C4-2B (cell line): ENCODE data around the gene CASK.

Source experiments
- H3K27ac ChIP-seq: fragments of 450-650 bp; 2 replicates; pipeline ENCODE4 v1.5.1; 2017
- CTCF ChIP-seq: fragments of 450-650 bp; conservative IDR thresholded peaks from 2 replicates; pipeline ENCODE4 v1.5.1; 2017; ENCODE audit warnings: mild to moderate bottlenecking
- ZFX ChIP-seq: fragments of 450-650 bp; IDR thresholded peaks from 2 replicates; pipeline ENCODE4 v1.6.1; 2017

The CASK gene

GRCh38 chrX:41600291-41600690, 323.1 kb downstream of the CASK start:
- H3K27ac ChIP-seq = no peak overlapping the region

GRCh38 chrX:41599507-41599906, 323.8 kb downstream of the CASK start:
- no peak overlapping the region for H3K27ac ChIP-seq
- TF ChIP-seq ZFX = no peak
- no peak for TF ChIP-seq CTCF

More at GRCh38 chrX:41600291-41600690, 323.1 kb downstream of the CASK start:
- no peak for TF ChIP-seq ZFX
- TF ChIP-seq CTCF = no peak

- H3K27ac ChIP-seq = no peak overlapping the region
- TF ChIP-seq CTCF (no peak), ZFX (no peak)
Measured at GRCh38 chrX:41596596-41596995, 326.8 kb downstream of the CASK start.

- TF ChIP-seq ZFX (no peak), CTCF (no peak)
- H3K27ac ChIP-seq = no peak overlapping the region
Measured at GRCh38 chrX:41594634-41595033, 328.7 kb downstream of the CASK start.

- no peak overlapping the region for H3K27ac ChIP-seq
- TF ChIP-seq CTCF (no peak), ZFX (no peak)
Measured at GRCh38 chrX:41591906-41592305, 331.4 kb downstream of the CASK start.

- no peak overlapping the region for H3K27ac ChIP-seq
- TF ChIP-seq CTCF (no peak), ZFX (no peak)
Measured at GRCh38 chrX:41590641-41591040, 332.7 kb downstream of the CASK start.

- TF ChIP-seq ZFX (no peak), CTCF (no peak)
- H3K27ac ChIP-seq = no peak overlapping the region
Measured at GRCh38 chrX:41589634-41590270, 333.6 kb downstream of the CASK start.
